ENCODE measurements around the gene FBXO21. TPM values are rescaled to one million over a fixed set of nuclear protein-coding genes. Genes with fewer than 3 reads are reported as not detected.

Gene FBXO21
- total and polyA plus RNA-seq, 2 experiments from 2014 or later: 46.3 to 84.2 TPM

DNA sequence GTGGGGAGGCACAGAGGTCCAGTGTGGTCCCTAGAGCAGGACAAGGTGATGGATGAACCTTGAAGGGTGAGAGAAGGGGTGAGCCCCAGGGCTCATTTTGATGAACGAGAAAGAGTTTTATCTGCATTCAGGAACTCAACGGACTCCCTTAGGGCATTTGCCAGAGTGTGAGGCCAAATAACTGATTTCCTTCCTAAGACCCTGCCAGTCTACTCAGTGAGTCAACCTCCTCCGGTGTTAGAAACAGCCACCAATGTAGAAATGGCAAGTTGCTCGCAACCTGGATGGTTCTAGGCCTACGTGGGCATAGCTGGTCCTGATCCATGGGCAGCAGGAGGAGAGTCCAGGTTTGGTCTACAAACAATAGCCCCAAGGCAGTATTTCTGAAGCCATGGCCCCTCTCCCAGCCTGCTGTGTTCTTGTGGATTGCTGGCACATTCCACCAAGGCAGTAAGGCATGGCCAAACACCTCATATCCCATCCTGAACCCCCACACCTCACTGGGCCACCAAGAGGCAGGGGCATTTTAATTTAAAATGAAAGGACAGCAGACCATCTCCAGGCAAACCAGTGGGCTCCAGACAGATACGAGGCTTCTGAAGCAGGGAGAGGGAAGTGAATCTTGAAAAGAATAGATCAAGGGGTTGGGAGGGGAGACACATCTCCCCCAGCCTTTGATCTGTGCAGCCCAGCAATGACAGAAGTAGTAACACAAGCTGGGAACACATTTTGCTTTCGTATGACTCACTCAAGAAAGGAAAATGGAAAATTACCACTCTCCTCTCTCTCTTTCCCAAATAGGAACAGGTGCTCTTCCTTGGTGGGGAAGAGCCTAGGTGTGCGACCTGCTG is 65.6 kb downstream of the FBXO21 start:
- H2AFZ ChIP-seq: no peak overlapping the region
- H3K4me2 ChIP-seq: no peak overlapping the region

More for the DNA sequence above, 65.6 kb downstream of the FBXO21 start:
- no peak overlapping the region for H3K27ac Mint-ChIP-seq
- H3K27me3 Mint-ChIP-seq (ENCODE audit: insufficient read depth, low read depth, poor library complexity): peaks cover 7% of the 10 kb centered on the region
- TF ChIP-seq, protein P1, sequence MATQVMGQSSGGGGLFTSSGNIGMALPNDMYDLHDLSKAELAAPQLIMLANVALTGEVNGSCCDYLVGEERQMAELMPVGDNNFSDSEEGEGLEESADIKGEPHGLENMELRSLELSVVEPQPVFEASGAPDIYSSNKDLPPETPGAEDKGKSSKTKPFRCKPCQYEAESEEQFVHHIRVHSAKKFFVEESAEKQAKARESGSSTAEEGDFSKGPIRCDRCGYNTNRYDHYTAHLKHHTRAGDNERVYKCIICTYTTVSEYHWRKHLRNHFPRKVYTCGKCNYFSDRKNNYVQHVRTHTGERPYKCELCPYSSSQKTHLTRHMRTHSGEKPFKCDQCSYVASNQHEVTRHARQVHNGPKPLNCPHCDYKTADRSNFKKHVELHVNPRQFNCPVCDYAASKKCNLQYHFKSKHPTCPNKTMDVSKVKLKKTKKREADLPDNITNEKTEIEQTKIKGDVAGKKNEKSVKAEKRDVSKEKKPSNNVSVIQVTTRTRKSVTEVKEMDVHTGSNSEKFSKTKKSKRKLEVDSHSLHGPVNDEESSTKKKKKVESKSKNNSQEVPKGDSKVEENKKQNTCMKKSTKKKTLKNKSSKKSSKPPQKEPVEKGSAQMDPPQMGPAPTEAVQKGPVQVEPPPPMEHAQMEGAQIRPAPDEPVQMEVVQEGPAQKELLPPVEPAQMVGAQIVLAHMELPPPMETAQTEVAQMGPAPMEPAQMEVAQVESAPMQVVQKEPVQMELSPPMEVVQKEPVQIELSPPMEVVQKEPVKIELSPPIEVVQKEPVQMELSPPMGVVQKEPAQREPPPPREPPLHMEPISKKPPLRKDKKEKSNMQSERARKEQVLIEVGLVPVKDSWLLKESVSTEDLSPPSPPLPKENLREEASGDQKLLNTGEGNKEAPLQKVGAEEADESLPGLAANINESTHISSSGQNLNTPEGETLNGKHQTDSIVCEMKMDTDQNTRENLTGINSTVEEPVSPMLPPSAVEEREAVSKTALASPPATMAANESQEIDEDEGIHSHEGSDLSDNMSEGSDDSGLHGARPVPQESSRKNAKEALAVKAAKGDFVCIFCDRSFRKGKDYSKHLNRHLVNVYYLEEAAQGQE (IDR thresholded peaks at IDR 0.05; ENCODE audit: unreplicated experiment): no peak
- TF ChIP-seq POLR2AphosphoS5 (IDR thresholded peaks at IDR 0.05; ENCODE audit: low read depth) (no peak), JUNB (IDR thresholded peaks at IDR 0.05; ENCODE audit: unreplicated experiment) (no peak), EZH2phosphoT487 (IDR thresholded peaks at IDR 0.05; ENCODE audit: unreplicated experiment) (no peak), CREB1 (CRISPR knock-in tag; IDR thresholded peaks at IDR 0.05; ENCODE audit: low read depth) (no peak), STAT1 (IDR thresholded peaks at IDR 0.05; ENCODE audit: unreplicated experiment) (no peak), ZNF114 (CRISPR knock-in tag; IDR thresholded peaks at IDR 0.05) (no peak), EZH2 (IDR thresholded peaks at IDR 0.05; ENCODE audit: low read depth, unreplicated experiment) (no peak), NANOG (IDR thresholded peaks at IDR 0.05; ENCODE audit: borderline replicate concordance) (no peak), ZNF331 (CRISPR knock-in tag; IDR thresholded peaks at IDR 0.05; ENCODE audit: low read depth) (no peak)
- TF ChIP-seq, protein P2, sequence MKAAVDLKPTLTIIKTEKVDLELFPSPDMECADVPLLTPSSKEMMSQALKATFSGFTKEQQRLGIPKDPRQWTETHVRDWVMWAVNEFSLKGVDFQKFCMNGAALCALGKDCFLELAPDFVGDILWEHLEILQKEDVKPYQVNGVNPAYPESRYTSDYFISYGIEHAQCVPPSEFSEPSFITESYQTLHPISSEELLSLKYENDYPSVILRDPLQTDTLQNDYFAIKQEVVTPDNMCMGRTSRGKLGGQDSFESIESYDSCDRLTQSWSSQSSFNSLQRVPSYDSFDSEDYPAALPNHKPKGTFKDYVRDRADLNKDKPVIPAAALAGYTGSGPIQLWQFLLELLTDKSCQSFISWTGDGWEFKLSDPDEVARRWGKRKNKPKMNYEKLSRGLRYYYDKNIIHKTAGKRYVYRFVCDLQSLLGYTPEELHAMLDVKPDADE (IDR thresholded peaks at IDR 0.05): no peak
- TF ChIP-seq, protein P3, sequence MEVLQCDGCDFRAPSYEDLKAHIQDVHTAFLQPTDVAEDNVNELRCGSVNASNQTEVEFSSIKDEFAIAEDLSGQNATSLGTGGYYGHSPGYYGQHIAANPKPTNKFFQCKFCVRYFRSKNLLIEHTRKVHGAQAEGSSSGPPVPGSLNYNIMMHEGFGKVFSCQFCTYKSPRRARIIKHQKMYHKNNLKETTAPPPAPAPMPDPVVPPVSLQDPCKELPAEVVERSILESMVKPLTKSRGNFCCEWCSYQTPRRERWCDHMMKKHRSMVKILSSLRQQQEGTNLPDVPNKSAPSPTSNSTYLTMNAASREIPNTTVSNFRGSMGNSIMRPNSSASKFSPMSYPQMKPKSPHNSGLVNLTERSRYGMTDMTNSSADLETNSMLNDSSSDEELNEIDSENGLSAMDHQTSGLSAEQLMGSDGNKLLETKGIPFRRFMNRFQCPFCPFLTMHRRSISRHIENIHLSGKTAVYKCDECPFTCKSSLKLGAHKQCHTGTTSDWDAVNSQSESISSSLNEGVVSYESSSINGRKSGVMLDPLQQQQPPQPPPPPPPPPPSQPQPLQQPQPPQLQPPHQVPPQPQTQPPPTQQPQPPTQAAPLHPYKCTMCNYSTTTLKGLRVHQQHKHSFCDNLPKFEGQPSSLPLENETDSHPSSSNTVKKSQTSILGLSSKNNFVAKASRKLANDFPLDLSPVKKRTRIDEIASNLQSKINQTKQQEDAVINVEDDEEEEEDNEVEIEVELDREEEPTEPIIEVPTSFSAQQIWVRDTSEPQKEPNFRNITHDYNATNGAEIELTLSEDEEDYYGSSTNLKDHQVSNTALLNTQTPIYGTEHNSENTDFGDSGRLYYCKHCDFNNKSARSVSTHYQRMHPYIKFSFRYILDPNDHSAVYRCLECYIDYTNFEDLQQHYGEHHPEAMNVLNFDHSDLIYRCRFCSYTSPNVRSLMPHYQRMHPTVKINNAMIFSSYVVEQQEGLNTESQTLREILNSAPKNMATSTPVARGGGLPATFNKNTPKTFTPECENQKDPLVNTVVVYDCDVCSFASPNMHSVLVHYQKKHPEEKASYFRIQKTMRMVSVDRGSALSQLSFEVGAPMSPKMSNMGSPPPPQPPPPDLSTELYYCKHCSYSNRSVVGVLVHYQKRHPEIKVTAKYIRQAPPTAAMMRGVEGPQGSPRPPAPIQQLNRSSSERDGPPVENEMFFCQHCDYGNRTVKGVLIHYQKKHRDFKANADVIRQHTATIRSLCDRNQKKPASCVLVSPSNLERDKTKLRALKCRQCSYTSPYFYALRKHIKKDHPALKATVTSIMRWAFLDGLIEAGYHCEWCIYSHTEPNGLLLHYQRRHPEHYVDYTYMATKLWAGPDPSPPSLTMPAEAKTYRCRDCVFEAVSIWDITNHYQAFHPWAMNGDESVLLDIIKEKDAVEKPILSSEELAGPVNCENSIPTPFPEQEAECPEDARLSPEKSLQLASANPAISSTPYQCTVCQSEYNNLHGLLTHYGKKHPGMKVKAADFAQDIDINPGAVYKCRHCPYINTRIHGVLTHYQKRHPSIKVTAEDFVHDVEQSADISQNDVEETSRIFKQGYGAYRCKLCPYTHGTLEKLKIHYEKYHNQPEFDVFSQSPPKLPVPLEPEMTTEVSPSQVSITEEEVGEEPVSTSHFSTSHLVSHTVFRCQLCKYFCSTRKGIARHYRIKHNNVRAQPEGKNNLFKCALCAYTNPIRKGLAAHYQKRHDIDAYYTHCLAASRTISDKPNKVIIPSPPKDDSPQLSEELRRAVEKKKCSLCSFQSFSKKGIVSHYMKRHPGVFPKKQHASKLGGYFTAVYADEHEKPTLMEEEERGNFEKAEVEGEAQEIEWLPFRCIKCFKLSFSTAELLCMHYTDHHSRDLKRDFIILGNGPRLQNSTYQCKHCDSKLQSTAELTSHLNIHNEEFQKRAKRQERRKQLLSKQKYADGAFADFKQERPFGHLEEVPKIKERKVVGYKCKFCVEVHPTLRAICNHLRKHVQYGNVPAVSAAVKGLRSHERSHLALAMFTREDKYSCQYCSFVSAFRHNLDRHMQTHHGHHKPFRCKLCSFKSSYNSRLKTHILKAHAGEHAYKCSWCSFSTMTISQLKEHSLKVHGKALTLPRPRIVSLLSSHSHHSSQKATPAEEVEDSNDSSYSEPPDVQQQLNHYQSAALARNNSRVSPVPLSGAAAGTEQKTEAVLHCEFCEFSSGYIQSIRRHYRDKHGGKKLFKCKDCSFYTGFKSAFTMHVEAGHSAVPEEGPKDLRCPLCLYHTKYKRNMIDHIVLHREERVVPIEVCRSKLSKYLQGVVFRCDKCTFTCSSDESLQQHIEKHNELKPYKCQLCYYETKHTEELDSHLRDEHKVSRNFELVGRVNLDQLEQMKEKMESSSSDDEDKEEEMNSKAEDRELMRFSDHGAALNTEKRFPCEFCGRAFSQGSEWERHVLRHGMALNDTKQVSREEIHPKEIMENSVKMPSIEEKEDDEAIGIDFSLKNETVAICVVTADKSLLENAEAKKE (CRISPR knock-in tag; IDR thresholded peaks at IDR 0.05): no peak
- TF ChIP-seq, protein P4, sequence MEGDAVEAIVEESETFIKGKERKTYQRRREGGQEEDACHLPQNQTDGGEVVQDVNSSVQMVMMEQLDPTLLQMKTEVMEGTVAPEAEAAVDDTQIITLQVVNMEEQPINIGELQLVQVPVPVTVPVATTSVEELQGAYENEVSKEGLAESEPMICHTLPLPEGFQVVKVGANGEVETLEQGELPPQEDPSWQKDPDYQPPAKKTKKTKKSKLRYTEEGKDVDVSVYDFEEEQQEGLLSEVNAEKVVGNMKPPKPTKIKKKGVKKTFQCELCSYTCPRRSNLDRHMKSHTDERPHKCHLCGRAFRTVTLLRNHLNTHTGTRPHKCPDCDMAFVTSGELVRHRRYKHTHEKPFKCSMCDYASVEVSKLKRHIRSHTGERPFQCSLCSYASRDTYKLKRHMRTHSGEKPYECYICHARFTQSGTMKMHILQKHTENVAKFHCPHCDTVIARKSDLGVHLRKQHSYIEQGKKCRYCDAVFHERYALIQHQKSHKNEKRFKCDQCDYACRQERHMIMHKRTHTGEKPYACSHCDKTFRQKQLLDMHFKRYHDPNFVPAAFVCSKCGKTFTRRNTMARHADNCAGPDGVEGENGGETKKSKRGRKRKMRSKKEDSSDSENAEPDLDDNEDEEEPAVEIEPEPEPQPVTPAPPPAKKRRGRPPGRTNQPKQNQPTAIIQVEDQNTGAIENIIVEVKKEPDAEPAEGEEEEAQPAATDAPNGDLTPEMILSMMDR (conservative IDR thresholded peaks at IDR 0.05; ENCODE audit: low read depth in 2 of 2): no peak
- ATAC-seq: no peak
- H3K9me3 Mint-ChIP-seq: peaks cover 22% of the 10 kb centered on the region
- no peaks in the 10 kb centered on the region for H3K79me2 ChIP-seq (replicated peaks; ENCODE audit: insufficient read depth)
- 0 out of 3 replicates have a peak, but pooled peaks cover 3% of the 10 kb centered on the region for H3K4me1 Mint-ChIP-seq
- no peak for DNase-seq (ENCODE audit: low spot score)
- no peaks in the 10 kb centered on the region for H4K20me1 ChIP-seq (replicated peaks; ENCODE audit: insufficient read depth)
- H3F3A ChIP-seq (replicated peaks; ENCODE audit: low read depth): peaks cover 39% of the 10 kb centered on the region
- peaks cover 18% of the 10 kb centered on the region for H3K9me2 ChIP-seq (ENCODE audit: insufficient read depth)
- H3K4me1 ChIP-seq (ENCODE audit: insufficient read depth): no peaks in the 10 kb centered on the region
- H3K4me3 Mint-ChIP-seq: no peak overlapping the region
- H3K27me3 ChIP-seq (ENCODE audit: insufficient read depth): no peaks in the 10 kb centered on the region
- peaks cover 8% of the 10 kb centered on the region for H3K36me3 Mint-ChIP-seq (ENCODE audit: low read depth)
- H3K27ac ChIP-seq (ENCODE audit: low read depth): no peak overlapping the region
- no peaks in the 10 kb centered on the region for H3K36me3 ChIP-seq (ENCODE audit: insufficient read depth)
- no peak overlapping the region for H3K4me3 ChIP-seq
